Esophagus mucosa (tissue), 1 donor: ENCODE measurements around the gene ALDH7A1. TPM values are rescaled to one million over a fixed set of nuclear protein-coding genes. Genes with fewer than 3 reads are reported as not detected.
"Not testable (repeated sequence)": the region's sequence is repeated elsewhere in the genome, so short reads cannot be mapped to it uniquely, and the experiment has no call there.

ENCODE experiments used
- ATAC-seq: fragments of 200-7000 bp; cut with Tn5 transposase; one replicate; pipeline ENCODE4 v1.9.1; 2020
- total RNA-seq: library from RNA; stranded (reverse); gene quantifications from one replicate; pipeline ENCODE4 v1.2.4, GENCODE V29; 2023
- donor health status: DM: yes; HTN: yes; CAD: no.

ALDH7A1 gene
- 118 TPM for total RNA-seq

DNA sequence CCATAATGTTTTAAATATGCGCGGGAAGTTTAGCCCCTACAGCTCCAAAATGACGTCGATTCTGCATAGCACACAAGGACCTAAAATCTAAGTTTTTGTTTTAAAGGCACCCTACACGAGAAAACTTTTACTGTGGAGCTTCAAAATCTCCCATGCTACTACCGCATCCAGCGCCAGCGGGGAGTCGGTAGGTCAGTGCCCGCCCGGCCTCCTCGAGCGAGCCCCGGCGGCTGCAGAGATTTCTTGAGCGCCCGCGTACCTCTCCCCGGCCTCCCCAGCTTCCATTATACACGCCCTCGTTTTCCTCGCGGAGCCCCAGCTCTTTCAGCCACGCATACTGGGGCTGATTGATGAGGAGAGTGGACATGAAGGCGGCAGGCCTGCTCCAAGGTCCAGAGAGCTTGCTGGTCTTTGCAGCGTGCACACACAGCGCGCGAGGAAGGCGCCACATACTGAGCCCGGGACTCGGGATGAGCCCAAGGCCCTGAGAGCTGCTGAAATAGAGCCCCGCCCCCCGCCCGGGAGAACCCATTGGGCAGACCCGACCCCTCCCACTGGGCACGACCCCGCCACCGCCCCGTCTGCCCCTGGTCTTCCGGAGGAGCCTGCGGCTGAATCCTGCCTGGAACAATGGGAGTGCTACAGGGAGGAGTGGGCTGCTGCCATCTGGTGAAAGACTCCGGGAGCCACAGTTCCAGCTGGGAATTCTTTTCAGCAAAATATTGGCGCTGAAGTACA lies at the start of gene ALDH7A1:
ALDH7A1 (minus strand) TSS at position 472 of the 738 bp plus-strand sequence; CDS start at position 451, 21 bp downstream.
- peak; percentile 76 for ATAC-seq

DNA sequence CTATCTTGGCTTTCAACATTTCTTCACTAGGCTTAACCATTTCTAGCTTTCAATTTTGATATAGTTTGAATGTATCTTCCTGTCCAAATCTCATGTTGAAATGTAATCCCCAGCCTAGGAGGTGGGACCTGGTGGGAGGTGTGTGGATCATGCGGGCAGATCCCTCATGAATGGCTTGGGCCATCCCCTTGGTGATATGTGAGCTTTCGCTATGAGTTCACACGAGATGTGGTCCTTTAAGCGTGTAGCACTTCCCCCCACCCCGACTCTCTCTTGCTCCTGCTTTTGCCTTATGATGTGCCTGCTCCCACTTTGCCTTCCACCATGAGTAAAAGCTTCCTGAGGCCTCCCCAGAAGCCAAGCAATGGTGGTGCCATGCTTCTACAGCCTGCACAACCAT lies 46.4 kb upstream of the ALDH7A1 start:
- no peak for ATAC-seq

DNA sequence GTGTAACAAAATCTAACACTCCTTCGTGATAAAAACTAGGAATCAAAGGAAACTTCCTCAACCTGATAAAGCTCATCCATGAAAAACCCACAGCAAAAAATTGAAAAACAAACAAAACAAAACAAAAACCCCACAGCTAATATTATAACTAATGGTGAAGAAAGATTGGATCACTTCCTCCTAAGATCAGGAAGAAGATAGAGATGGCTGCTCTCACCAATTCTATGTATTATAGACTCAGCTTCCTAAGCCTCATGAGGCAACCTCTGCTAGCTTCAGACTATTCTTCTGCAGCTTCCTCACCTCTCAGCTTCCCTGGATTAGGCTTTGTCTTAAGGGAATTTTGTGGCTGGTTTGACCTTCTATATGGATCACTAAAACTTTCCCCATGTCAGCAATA lies 45.8 kb upstream of the ALDH7A1 start:
- ATAC-seq, result no peak

DNA sequence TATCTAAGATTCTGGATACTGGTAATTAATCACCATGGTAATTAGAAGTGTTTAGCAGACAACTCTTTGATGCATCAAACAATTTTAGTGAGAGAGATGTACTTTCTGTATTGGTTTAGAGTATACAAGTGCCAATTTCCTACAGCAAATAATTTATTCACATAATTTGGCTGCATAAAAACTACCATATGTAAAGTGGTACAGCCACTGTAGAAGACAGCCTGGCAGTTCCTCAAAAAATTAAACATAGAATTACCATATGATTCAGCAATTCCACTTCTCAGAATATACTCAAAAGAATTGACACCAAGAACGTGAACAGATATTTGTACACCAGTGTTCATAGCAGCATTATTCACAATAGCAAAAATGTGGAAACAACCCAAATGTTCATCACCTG lies 41.9 kb upstream of the ALDH7A1 start:
- ATAC-seq, result no peak

DNA sequence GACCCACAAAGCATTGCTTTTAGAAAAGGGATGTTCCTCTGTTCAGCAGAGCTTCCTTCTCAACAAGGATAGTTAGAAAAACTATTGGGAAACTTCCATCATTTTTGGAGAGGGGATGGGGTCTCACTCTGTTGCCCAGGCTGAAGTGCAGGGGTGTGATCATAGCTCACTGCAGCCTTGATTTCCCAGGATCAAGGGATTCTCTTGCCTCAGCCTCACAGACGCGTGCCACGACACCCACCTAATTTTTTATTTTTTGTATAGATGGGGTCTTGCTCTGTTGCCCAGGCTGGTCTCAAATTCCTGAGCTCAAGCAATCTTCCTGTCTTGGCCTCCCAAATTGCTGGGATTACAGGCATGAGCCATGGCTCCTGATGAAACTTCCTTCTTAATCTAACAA lies 40.6 kb upstream of the ALDH7A1 start:
- no peak for ATAC-seq

DNA sequence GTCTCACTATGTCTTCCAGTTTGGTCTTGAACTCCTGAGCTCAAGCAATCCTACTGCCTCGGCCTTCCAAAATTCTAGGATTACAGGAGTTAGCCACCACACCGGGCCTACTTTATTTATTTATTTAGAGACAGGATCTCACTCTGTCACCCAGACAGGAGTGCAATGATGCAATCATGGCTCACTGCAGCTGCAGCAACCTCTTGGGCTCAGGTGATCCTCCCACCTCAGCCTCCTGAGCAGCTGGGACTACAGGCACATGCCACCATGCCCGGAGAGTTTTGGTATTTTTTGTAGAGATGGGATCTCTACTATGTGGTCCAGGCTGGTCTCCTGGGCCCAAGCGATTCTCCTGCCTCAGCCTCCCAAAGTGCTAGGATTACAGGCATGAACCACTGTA lies 38.5 kb upstream of the ALDH7A1 start:
- ATAC-seq, result no peak

DNA sequence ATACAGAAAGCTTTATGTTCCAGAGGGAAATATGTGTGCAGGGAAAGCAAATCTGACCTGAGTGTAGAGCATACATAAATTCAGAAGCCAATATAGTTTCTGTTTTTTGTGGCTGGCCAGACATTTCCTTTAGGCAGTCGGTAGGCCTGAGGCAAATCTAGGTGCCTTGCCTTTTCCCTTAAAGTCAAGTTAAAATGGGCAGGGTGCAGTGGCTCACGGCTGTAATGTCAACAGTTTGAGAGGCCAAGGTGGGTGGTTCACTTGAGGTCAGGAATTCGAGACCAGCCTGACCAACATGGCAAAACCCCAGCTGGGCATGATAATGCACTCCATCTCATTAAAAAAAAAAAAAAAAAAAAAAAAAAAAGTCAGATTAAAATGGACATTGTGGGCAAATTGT lies 36.9 kb upstream of the ALDH7A1 start:
- no peak for ATAC-seq

DNA sequence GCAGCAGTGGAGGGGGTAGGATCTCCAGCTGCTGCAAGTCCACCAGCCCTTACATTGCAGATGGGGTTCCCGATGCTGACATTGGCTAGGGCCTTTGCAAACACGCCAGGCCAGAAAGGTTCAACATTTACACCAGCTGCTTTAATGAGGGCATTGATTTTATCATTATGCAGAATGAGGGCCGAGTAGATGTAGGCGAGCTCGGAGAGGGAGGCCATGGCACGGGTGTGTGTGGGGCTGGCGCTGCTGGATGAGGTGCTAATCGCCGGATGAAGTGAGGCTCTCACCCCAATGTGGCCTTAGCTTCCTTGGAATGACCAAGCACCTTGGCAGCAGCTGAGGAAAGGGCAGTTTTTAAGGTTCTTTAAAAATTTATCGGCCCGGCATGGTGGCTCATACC lies 33.1 kb upstream of the ALDH7A1 start:
- no peak for ATAC-seq

DNA sequence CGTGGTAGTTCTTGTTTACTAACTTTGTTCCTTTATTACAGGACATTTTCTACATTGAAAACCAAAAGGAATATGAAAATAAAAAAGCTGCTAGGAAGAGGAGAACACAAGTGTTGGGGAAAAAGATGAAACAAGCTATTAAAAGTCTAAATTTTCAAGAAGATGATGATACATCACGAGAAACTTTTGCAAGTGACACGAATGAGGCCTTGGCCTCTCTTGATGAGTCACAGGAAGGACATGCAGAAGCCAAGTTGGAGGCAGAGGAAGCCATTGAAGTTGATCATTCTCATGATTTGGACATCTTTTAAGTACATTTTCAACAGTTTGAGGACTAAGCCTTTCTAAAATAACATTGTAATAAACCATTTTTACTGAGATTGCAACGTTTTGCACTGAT lies 29.5 kb upstream of the ALDH7A1 start:
- no peak for ATAC-seq

DNA sequence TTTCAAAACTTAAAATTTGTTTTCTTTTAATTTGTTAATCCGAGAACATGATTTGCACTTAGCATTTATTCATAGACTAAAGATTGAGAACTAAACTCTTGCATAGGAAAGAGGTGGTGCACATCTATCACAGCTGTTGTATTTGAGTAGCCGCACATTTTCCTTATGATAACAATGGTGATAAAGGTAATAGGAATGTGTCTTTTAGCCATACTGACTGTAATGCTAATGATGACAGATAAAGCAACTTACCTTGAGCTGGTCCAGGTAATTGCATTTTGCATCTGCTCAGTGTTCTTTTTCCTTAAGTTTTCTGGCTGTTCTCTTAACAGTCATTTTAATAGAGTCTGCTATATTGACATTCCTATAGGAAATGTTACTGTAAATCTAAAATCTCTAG lies 24.8 kb upstream of the ALDH7A1 start:
- ATAC-seq, result no peak

DNA sequence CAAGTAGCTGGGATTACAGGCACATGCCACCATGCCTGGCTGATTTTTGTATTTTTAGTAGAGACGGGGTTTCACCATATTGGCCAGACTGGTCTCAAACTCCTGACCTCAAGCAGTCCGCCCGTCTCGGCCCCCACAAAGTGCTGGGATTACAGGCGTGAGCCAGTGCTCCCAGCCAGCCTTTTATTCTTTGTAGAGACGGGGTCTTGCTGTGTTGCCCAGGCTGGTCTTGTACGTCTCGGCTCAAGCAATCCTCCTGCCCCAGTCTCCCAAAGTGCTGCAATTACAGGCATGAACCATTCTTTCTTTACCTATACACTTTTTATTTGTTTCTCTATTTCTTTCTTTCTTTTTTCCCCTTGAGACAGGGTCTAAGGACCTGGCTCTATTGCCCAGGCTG lies 22.6 kb upstream of the ALDH7A1 start:
- not testable (repeated sequence) for ATAC-seq

DNA sequence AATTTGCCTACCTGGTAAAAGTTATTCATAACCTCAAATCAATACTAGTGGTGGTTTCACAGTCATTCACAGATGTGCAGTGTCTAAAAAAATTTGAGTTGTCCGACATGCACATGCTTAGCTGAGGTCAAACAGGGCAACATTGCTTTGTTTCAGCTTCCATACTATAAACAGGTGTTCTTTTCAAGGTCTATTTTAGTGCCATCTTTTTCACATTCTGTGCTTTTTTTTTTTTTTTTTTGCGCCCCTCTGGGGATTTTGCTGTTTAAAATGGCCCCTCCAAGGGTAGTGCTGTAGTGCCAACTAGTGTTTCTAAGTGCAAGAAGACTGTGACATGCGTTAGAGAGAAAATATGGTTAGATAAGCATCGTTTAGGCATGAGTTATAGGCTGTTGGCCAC lies 20.3 kb upstream of the ALDH7A1 start:
- ATAC-seq, result no peak

DNA sequence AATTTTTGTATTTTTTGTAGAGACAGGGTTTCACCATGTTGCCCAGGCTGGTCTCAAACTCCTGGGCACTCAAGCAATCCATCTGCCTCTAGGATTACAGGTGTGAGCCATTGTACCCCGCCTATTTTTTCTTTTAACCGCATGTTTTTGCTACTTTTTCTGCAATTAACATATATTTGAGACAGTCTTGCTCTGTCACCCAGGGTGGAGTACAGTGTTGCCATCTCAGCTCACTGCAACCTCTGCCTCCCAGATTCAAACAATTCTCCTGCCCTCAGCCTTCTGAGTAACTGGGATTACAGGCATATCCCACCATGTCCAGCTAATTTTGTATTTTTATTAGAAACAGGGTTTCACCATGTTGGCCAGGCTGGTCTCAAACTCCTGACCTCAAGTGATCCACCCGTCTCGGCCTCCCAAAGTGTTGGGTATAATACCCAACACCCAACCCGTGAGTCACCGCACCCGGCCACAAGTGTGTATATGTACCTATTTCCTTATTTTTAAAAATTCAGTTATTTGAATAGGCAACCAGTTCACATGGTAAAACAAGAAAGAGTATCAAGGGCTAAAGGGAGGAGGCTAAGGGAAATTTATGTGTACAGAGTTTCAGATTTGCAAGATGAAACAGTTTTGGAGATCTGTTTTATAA lies 19.0 kb upstream of the ALDH7A1 start:
- no peak for ATAC-seq

DNA sequence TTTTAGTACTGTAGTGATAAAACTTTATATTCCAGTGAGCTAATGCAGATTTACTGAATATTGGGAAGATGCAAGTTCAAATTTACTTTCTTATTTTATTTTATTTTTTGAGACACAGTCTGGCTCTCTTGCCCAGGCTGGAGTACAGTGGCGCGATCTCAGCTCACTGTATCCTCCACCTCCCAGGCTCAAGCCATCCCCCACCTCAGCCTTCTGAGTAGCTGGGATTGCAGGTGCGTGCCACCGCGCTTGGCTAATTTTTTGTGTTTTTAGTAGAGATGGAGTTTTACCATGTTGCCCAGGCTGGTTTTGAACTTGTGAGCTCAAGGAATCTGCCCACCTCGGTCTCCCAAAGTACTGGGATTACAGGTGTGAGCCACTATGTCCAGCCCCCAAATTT lies 15.6 kb upstream of the ALDH7A1 start:
- no peak for ATAC-seq

DNA sequence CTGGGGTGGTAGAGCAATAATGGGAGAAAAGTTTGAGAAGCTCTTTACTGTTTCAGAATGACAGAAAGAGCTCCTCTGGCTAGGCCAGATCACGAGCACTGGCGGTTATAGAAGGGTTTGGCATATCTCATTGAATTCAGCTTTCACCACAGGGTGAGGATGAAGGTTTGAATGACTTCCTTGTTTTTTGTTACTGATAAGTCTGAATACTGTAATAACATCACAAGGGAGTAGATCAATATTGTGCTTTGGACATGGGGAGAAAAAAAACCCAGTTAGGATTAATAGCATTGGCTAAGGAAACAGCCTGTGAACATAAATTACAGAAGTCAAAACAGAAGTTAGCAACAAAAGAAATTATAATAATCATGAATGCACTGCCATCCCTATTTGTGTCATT lies 15.1 kb upstream of the ALDH7A1 start:
- no peak for ATAC-seq

DNA sequence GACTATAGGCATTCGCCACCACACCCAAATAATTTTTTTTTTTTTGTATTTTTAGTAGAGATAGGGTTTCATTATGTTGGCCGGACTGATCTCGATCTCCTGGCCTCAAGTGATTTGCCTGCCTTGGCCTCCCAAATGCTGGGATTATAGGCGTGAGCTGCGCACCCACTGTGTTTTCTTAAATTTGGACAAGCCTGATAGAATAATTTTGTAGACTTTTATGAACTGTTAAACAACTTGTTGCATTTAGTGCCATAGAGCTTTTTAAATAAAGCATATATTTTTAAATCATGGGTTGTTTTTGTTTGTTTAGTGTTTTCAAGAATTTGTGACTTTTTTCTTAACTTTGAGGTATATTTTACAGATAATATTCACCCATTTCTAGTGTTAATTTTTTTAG lies 10.5 kb upstream of the ALDH7A1 start:
- ATAC-seq, result no peak

DNA sequence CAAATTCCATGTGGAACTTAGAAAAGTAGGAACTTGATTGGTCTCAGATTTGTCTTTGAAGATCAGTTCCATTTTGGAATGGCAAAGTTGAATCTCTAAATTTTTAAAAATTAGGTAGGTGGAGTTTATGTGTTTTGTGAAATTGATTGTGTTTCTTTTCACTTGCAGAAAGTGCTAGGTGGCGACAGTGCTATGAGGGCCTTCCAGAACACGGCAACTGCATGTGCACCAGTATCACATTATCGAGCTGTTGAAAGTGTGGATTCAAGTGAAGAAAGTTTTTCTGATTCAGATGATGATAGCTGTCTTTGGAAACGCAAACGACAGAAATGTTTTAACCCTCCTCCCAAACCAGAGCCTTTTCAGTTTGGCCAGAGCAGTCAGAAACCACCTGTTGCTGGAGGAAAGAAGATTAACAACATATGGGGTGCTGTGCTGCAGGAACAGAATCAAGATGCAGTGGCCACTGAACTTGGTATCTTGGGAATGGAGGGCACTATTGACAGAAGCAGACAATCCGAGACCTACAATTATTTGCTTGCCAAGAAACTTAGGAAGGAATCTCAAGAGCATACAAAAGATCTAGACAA lies 8.5 kb upstream of the ALDH7A1 start:
- ATAC-seq, result no peak

DNA sequence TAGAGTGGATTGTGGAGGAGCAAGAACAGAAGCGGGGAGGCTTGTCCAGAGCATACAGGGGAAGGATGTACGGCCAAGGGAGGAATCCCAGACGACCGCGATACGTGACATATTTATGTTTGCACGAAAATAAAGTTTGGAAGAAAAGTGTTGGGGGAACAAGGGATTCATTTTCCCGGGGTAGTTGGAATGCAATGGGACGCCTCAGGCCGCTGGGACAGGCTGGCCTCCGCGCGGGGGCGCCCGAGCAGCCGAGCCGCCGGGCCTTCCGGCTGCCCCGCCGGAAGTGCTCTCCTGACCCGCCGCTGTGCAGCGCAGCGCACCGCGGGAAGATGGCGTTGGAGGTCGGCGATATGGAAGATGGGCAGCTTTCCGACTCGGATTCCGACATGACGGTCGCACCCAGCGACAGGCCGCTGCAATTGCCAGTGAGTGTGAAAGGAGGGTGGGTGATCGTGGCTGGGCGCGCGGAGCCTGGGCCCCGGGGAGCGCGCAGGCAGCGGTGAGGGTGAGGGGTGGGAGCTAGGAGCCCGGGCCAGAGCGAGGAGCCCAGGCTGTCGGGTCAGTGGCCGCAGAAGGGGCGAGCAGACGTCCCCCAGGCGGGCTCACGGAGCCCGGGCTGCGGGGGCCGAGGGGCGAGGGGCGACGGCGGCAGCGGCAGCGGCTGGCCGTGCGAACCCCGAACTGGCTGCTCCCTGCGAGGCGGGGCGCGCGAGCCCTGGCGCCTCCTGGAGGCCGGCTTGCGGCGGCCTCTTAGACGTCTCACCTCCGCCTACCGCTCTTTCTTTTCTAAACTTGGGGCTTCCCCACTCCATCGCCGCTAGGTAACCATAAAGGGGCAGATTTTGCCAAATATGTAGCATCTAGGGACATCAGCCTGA lies 5.9 kb upstream of the ALDH7A1 start, which contains the start of gene PHAX:
PHAX (plus strand) TSS at position 317 of the 881 bp plus-strand sequence; CDS start at position 333, 16 bp downstream.
- peak; percentile 85 for ATAC-seq

DNA sequence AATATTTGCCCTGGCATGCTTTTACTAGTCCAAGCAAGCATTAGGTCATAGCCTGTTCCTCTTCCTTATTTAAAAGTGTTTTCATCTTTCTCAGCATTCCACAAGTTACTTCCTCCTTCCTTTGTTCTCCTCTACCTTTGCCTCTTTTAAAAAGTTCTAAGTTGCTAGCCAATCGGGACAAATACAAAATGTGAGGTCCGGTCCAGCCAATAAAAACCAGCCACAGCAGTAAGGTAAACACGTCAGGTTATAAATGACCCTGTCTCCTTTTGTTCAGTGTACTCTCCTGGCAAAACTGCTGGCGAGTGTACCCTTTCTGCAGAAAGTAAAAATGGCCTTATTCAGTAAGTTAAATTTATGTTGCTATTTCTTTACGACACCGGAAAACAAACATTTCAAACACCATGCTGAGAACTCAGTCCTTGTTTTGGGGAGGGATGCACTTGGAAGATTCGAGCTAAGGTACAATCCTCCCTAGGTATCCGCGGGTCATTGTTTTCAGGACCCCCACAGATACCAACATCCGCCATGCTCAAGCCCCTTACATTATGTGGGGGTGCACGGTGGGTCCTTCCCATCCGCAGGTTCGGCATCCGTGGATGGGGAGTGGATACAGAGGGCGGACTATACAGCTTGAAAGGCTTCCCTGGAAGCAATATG lies 5.1 kb upstream of the ALDH7A1 start:
- not testable (repeated sequence) for ATAC-seq

DNA sequence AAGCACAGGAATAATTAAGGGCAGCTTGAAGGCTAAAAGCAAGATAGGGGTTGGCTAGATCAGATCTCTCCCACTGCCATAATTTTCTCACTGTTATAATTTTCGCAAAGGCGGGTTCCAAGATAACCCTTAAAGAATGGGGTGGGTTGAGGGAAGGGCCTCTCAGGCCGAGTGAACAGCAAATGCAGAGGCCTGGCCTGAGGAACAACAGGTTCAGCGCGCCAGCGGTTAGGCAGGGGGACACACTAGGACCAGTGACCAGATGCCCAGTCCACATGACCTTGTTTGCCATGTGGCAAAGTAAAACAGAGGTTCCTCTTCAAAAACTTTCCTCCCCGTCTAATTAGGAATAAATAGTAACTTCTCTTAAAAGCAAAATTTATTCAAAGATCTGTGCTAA lies 4.5 kb upstream of the ALDH7A1 start:
- no peak for ATAC-seq

DNA sequence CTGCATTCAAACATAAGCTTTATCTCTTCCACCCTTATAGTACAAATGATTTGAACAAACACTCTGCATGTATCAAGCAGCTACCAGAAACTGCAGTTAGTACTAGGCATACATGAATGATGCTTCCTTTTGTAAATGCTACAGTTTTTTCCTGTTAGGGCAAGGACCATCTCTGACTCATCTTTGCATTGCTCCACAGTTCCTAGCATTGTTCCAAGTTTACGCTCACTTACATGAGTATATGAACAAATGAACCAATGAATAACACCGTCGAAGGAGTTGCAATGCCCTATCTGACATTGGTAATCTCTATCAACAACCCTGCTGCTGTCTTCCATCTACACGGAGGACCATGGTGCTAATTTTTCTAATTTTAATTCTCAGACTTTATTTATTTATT lies 2.1 kb upstream of the ALDH7A1 start:
- peak; percentile 80 for ATAC-seq

DNA sequence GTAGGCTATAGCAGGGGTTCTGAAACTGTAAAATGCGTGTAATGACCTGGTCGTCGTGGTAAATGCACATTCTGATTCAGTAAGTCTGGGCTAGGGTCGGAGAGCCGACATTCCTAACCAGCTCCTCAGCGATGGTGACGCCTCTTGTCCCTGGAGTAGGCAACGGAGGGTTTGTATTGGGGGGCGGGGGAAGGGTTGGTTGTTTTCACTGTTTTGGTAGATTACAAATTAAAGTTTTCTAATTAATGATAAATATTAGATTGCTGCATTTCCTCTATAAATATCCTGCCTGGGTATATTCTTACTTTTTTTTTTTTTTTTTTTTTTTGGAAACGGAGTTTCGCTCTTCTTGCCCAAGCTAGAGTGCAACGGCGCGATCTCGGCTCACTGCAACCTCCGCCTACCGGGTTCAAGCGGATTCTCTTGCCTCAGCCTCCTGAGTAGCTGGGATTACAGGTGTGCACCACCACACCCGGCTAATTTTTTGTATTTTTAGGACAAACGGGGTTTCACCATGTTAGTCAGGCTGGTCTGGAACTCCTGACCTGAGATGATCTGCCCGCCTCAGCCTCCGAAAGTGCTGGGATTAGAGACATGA lies 566 bp upstream of the ALDH7A1 start:
- no peak for ATAC-seq
